GM12865 (cell line): ENCODE data around the gene GALNT9.

ENCODE experiments used
- DNase-seq: peaks from one replicate; pipeline ENCODE4 v3.0.0; 2010; ENCODE audit warnings: low read depth
- H3K4me3 ChIP-seq: 2 replicates; pipeline ENCODE4 v1.5.1; 2011; ENCODE audit warnings: mild to moderate bottlenecking, low read depth, low read length, control low read depth
- CTCF ChIP-seq: IDR thresholded peaks from 2 replicates; pipeline ENCODE4 v1.5.1; 2011; ENCODE audit warnings: low read length, control low read depth, low read depth, inconsistent platforms; ENCODE audit not compliant: insufficient read depth; ENCODE audit errors: missing control alignments

The GALNT9 gene

GRCh38 chr12:132148368-132149045, 180.9 kb downstream of the GALNT9 start:
- TF ChIP-seq CTCF, result no peak
- no peak overlapping the region for H3K4me3 ChIP-seq
- DNase-seq, result no peak

GRCh38 chr12:132147423-132148367, 181.7 kb downstream of the GALNT9 start:
- no peak overlapping the region for H3K4me3 ChIP-seq
- TF ChIP-seq CTCF, result no peak
- no peak for DNase-seq

- no peak for DNase-seq
- no peak overlapping the region for H3K4me3 ChIP-seq
- TF ChIP-seq CTCF, result no peak
These were observed 182.5 kb downstream of the GALNT9 start for GRCh38 chr12:132146772-132147422.
